DMS53 (cell line): ENCODE results near the gene NBPF6.
"Not testable (repeated sequence)": the region's sequence is repeated elsewhere in the genome, so short reads cannot be mapped to it uniquely, and the experiment has no call there.

Experiments
- DNase-seq: peaks from one replicate; lab custom pipeline; 2025; lab: John Stamatoyannopoulos, UW

Gene NBPF6, protein sequence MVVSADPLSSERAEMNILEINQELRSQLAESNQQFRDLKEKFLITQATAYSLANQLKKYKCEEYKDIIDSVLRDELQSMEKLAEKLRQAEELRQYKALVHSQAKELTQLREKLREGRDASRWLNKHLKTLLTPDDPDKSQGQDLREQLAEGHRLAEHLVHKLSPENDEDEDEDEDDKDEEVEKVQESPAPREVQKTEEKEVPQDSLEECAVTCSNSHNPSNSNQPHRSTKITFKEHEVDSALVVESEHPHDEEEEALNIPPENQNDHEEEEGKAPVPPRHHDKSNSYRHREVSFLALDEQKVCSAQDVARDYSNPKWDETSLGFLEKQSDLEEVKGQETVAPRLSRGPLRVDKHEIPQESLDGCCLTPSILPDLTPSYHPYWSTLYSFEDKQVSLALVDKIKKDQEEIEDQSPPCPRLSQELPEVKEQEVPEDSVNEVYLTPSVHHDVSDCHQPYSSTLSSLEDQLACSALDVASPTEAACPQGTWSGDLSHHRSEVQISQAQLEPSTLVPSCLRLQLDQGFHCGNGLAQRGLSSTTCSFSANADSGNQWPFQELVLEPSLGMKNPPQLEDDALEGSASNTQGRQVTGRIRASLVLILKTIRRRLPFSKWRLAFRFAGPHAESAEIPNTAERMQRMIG

DNA sequence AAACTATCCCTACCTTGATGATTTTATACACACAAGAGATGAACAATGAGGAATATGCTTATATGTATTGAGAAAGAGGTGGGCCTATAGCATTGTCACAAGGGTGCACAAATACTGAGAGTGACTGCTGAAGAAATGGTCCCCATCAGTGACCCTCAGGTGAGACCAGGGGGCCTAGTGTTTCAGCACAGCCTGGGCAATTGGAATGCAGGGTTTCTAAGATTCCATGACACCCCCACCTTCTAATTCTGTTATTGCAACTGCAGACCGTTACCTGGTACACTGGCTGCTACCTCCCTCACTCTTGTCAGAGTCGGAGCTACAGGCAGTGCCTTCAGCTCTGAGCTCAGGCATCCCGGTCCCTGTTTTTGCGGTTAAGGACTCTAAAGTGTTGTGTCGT lies at the start of gene NBPF6:
Gene NBPF6 (plus strand): TSS at position 301 of the 400 bp plus-strand sequence. CDS start 259 bp downstream, outside the sequence.
- not testable (repeated sequence) for DNase-seq

DNA sequence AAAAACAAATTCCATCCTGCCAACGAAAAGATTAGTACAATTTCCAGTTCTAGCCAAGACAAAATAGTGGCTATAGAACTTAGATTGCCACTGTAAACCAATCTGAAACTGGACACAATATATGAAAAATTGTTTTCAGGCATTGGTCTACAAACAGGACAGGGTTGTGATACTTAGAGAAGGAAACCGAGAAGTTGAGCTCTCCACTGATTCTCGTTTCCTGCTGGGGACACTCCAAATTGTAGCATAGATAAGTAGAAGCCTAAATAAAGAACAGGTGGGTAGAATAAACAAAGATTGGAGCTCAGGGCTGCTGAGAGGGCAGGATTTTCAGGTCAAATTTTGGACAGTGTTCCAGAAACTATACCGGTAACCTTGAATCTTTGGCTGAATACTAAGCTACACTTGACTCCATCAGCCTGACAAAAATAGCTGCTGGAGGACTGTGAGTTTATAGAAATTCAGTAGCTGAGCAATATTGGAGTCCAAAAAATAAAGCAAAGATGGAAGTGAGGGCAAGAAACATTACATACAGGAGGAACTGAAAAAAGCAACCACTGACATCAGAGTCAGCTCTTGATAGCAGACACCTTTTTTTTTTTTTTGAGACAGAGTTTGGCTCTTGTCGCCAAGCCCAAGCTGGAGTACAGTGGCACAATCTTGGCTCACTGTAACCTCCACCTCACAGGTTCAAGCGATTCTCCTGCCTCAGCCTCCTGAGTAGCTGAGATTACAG lies 38.9 kb upstream of the NBPF6 start:
- not testable (repeated sequence) for DNase-seq

DNA sequence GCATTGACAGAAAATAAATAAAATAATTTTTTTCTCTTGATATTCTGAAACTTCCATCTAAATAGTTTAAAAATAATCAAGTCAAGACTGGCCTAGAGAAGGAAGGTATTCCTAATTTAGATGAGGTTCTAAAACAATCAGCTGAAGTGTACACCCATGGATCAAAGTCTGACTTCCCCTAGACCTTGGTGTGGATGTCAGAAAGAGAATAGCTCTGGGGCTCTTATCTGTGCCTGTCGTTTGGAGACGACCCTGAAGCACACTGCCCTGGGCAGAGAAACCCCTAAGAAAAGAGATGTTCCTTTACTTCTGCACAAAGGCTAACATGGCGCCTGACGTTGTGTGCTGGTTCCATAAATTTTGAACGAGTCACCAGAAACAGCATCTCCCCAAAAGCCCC lies 30.0 kb upstream of the NBPF6 start:
- not testable (repeated sequence) for DNase-seq

DNA sequence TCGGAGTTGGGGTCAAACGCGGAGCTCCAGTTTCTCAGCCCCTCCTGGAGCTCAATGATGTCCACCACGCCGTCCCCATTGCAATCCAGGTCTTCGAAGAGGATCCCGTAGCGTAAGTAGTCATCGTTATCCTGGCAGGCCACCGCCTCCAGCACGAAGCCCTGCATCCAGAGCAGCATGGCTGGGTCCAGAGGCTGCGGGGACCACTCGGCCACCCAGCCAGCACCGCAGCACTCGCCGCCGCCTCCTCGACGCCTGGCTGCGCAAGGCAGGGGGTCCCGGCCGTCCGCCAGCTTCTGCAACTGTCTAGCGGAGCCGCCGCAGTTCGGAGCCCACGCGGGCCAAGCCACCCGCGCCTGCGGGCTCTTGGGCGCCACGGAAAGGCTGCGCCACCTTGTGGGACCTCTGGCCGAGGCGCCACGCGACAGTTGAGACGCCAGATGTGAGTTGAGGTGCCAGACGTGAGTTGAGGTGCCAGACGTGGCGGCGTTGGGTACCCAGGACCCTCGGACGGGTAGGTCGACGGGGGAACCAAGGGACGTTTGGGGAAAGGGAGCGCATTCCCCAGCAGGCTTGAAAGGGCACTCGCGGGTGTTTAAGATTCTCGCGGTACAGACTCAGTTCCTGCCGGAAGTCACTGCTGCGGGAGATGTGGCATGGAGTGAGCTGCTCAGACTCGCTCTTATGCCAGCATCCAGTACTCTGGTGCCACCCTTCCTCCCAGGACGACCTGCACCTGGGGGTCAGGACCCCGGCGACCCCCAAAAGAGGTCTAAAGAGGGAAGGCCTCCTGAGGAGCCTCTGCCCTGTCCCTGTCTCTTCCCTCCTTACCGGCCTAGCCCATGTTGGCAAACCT lies 28.9 kb upstream of the NBPF6 start:
- DNase-seq = not testable (repeated sequence)

DNA sequence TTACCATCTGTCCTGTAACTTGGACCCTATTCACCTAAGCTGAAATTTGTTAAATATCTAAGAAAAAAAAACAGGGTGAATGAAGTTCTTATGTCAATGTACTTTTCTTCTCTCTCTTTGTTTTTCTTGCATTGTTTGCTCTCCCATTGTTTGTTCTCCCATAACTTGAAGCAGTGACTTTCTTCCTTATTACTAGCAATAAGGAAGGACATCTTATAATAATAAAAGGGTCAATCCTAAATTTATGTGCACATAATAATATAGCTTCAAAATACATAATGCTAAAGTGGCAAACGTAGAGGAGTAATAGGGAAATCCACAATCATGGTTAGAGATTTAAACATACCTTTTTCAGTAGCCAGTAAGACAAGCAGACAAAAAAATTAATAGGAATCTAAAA lies 23.3 kb upstream of the NBPF6 start:
- not testable (repeated sequence) for DNase-seq

DNA sequence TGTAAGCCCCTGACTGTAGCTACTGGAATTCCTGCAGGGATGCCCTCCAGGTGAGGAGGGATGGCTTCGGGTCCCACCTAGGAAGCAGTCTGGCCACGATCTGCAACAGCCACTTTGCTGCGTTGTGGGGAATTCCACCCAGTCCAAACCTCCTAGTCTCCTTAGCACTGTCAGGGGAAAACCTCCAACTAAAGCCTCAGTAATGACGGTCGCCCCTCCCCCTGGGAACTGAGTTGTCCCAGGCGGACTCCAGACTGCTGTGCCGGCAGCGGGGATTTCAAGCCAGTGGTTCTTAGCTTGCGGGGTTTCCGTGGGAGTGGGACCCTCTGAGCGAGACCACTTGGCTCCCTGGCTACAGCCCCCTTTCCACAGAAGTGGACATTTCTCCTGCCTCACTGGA lies 18.1 kb upstream of the NBPF6 start:
- not testable (repeated sequence) for DNase-seq

DNA sequence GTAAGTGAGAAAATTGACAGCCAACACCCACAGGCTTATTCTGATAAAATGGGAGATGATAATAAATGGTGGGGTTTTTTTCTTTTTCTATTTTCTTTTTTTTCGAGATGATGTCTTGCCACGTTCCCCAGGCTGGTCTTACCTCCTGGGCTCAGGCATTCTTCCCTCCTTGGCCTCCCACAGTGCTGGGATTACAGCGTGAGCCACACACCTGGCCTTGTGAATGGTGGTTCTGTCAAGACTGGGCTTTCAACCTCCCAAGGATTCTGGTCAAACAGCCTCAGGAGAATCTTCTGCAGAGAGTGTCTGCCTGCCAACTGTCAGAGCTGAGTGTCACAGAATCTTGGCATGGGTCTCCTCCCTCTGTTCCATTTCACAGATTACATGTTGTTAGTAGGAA lies 16.7 kb upstream of the NBPF6 start:
- not testable (repeated sequence) for DNase-seq

DNA sequence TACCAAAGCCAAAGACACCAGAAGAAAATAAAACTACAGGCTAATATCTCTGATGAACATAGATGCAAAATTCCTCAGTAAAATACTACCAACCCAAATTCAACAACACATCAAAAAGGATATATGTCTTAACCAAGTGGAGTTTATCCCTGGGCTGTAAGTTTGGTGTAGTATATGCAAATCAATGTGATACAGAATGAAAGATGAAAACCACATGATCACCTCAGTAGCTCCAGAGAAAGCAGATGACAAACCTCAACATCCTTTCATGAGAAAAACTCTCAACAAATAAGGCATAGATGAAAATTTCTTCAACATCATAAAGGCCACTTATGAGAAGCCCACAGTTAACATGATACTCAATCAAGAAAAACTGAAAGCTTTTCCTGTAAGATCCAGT lies 11.6 kb upstream of the NBPF6 start:
- not testable (repeated sequence) for DNase-seq

DNA sequence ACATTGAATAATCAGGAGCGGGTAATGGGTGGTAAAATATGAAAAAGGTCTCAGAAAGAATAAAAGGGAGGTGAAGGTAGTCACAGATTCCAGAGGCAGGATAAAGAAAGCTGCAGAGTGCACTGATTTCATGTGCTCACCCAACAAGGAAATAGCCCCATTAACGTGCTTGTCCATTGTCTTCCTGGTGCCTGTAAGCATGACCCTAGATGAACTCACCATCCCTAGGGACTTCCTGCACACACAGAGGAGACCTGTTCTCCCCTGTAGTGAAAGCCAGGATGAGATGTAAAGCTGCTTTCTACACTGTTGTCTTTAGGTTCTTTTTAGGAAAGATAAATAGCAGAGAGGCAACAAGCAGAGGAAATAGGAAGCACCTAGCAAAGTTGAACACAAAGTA lies 4.4 kb downstream of the NBPF6 start:
- not testable (repeated sequence) for DNase-seq

DNA sequence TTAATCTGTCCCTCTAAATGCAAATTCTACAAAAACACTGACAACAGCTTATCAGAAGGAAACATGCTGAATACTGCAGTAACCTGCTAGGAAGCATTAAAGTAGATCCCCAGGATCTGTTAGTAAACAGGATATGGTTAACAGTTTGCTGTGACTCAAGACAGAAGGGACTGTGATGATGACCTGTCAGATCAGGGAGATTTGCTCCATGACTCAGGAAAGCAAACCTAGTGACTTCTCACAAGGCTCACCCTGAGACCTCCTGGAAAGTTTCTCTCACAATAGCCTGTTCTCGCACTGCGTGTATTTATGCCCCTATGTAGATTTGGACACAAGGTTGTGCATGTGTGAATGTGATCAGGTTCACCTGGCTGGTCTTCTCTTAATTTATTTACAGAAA lies 8.5 kb downstream of the NBPF6 start:
- not testable (repeated sequence) for DNase-seq

DNA sequence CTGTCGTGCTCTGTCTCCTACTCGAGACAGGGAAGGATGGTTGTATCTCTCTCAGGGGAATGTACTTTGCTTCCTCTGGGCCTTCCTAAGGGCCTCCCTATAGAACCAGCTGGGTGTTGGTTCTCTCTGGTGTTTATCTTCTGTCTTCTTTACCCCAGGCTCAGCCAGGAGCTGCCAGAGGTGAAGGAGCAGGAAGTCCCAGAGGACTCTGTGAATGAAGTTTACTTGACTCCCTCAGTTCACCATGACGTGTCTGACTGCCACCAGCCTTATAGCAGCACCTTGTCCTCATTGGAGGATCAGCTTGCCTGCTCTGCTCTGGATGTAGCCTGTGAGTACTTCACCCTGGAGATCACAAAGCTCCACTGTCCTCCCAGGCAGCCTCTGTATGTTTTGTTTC lies 11.6 kb downstream of the NBPF6 start:
- not testable (repeated sequence) for DNase-seq

DNA sequence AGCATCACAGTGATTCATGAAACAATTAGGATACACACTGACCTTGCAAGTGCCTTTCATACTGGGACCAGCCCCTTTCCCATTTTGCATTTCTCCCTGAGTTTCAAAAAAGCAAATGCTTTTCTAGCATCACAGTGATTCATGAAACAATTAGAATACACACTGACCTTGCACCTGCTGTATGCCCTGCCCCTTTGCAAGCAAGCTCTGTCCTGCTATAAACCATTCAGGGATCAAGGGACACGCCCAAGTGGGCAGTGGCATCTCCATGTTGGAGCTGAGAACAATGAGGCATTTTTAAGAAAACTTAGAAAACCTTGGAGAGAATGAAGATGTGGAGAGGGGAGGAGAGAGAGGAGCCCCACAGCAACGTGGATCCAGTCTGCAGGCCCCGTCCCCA lies 13.8 kb downstream of the NBPF6 start:
- DNase-seq = not testable (repeated sequence)

DNA sequence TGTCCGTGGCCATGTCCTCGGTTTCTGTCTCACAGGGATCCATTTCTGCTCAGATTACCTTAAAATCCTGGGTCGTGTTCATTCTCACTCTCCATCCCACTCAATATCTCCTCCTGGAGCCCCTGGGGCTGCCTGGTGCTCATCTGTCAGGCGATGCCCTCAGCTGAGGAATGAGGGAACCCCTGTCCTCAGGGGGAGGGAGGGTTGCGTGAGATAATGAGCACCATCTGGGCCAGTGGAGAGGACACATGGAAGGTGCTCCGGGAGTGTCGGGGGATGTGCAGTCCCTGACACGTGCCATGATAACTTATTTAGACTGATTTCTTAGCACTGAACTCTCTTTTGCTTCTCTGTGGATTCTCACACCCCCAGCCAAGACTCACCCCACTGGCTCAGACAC lies 16.0 kb downstream of the NBPF6 start:
- DNase-seq = not testable (repeated sequence)

DNA sequence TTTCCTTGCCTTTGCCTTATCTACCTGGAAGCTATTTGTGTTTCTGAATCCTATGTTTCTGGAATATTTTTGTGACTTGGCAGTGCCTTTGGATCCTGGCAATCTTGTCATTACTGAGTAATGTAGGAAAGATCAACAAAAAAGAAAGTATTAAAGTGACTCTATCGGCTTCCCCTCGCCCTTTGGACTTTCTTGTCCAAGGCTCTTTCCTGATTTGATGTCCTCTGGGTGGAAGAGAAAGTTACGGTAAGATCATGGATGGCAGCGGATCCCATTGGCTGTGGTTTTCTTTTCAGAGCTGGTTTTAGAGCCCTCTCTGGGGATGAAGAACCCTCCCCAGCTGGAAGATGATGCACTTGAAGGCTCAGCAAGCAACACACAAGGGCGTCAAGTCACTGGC lies 17.0 kb downstream of the NBPF6 start:
- not testable (repeated sequence) for DNase-seq

DNA sequence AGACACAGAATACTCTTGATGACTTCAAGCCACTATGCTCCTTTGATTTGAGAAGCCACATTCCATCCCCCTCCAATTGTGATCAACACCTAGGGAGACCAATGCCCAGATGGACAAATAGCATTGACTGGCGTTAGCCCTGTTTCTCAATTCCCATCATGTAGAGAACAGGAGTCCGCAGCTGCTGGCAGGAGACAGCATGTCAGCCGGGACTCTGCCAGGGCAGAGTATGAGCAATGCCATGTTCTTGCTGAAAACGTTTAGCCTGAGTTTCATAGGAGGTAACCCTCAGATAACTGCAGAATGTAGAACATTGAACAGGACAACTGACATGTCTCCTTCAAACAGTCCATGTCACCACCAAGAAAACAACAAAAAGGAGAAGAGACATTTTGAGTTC lies 20.6 kb downstream of the NBPF6 start:
- not testable (repeated sequence) for DNase-seq

DNA sequence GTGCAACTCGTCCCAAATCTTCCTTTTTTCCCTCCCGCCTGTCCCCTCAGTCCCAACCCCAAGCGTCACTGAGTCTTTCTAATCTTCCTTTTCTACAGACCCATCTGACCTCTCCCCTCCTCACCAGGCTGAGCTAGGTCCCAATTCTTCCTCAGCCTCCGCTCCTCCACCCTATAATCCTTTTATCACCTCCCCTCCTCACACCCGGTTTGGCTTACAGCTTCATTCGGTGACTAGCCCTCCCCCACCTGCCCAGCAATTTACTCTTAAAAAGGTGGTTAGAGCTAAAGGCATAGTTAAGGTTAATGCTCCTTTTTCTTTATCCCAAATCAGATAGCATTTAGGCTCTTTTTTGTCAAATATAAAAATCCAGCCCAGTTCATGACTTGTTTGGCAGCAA lies 24.4 kb downstream of the NBPF6 start:
- DNase-seq = not testable (repeated sequence)

DNA sequence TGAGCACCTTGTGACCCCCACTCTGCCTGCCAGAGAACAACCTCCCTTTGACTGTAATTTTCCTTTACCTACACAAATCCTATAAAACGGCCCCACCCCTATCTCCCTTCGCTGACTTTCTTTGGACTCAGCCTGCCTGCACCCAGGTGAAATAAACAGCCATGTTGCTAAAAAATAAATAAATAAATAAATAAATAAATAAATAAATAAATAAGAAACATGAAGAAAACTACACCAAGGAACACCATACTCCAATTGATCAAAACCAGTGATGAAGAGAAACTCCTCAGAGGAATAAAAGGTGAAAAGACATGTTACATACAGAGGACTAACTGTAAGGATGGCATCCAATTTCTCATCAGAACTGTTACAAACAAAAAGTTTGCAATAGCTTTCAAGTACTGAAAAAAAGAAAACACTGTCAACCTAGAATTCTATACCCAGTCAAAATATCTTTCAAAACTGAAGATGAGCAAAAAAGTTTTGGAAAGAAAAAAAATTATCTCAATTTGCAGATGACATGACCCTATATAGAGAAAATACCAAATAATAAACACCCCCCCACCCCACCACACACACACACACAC lies 28.4 kb downstream of the NBPF6 start:
- no peak for DNase-seq

DNA sequence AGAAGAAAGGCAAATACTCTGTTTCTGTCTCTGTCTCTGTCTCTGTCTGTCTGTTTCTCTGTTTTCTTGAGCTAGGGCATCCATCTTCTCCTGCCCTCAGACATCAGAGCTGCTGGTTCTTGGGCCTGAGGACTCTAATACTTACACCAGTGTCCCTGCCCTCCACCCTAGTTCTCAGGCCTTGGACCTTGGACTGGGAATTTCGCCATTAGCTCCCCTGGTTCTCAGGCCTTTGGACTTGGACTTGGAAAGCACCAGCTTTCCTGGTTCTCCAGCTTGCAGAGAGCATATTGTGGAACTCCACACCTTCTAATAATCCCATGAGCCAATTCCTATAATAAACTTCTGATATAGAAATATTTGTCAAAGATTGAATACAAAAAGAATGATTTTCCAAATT lies 32.6 kb downstream of the NBPF6 start:
- DNase-seq = no peak

DNA sequence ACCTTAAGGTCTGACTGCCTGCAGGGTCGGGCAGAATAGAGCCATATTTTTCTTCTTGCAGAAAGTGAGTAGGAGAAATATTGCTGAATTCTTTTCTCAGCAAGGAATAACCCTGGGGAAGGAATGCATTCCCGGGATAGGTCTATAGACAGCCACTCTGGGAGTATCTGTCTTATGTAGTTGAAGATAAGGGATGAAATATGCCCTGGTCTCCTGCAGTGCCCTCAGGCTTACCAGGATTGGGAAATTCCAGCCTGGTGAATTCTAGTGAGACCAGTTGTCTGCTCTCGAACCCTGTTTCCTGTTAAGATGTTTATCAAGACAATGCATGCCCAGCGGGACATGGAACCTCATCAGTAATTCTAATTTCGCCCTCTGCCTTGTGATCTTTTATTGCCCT lies 35.8 kb downstream of the NBPF6 start:
- not testable (repeated sequence) for DNase-seq

DNA sequence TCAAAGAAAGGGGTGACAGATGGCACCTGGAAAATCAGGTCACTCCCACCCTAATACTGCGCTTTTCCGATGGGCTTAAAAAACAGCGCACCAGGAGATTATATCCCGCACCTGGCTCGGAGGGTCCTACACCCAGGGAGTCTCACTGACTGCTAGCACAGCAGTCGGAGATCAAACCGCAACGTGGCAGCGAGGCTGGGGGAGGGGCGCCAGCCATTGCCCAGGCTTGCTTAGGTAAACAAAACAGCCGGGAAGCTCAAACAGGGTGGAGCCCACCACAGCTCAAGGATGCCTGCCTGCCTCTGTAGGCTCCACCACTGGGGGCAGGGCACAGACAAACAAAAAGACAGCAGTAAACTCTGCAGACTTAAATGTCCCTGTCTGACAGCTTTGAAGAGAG lies 36.6 kb downstream of the NBPF6 start:
- peak; percentile 16 for DNase-seq

DNA sequence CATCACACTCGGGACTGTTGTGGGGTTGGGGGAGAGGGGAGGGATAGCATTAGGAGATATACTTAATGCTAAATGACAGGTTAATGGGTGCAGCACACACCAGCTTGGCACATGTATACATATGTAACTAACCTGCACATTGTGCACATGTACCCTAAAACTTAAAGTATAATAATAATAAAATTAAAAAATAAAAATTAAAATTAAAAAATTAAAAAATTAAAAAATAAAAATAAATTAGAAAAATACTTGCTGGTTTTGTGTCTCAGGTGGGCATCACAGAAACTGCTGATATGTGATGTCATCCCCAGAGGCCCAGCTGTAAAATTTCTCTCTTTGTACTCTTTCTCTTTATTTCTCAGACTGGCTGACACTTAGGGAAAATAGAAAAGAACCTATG lies 44.9 kb downstream of the NBPF6 start:
- DNase-seq = not testable (repeated sequence)
